Activated T-helper 1 cell treated with anti-CD3 and anti-CD28 coated beads, Interleukin-12 subunit alpha, Interleukin-12 subunit beta, Interleukin-2, Interleukin-4 antibody, amounts not matched to agents 30 ng/mL and 10 ng/mL and 1 ng/mL, durations not matched to agents 14 hours and 24 hours and 36 hours (primary cell): ENCODE results near the gene MKLN1. TPM values are rescaled to one million over a fixed set of nuclear protein-coding genes. Genes with fewer than 3 reads are reported as not detected.
"Not testable (repeated sequence)": the region's sequence is repeated elsewhere in the genome, so short reads cannot be mapped to it uniquely, and the experiment has no call there.

Experiments used
- DNase-seq: peaks from one replicate; pipeline ENCODE4 v3.0.0; 2021; ENCODE audit warnings: low spot score
- H3K27ac Mint-ChIP-seq: one replicate; pipeline ENCODE4 v1.8.0; 2021; ENCODE audit warnings: mild to moderate bottlenecking, mixed read lengths
- H3K27me3 Mint-ChIP-seq: one replicate; pipeline ENCODE4 v1.8.0; 2022; ENCODE audit warnings: mild to moderate bottlenecking, moderate library complexity, mixed read lengths; ENCODE audit not compliant: insufficient read depth
- H3K36me3 Mint-ChIP-seq: one replicate; pipeline ENCODE4 v1.8.0; 2021; ENCODE audit warnings: low read depth, mixed read lengths
- H3K4me1 Mint-ChIP-seq: one replicate; pipeline ENCODE4 v1.8.0; 2021; ENCODE audit warnings: low read depth, mixed read lengths
- H3K4me3 Mint-ChIP-seq: one replicate; pipeline ENCODE4 v1.8.0; 2021; ENCODE audit warnings: mild to moderate bottlenecking, moderate library complexity, mixed read lengths
- H3K9me3 Mint-ChIP-seq: one replicate; pipeline ENCODE4 v1.8.0; 2021; ENCODE audit warnings: mixed read lengths
- intact Hi-C: fragments of 100-400 bp; cut with micrococcal nuclease; formaldehyde crosslinking; loops from one replicate; pipeline ENCODE4 v1.15.1; 2024
- total RNA-seq: library from RNA; stranded (reverse); gene quantifications from 2 replicates; pipeline ENCODE4 v1.2.3, GENCODE V29; 2022

Gene MKLN1
- total RNA-seq, 1 donor from 2014 or later = 34.0 TPM

GRCh38 chr7:131431756-131432155 lies 104.1 kb downstream of the MKLN1 start:
- intact Hi-C loops = no loop called here
- H3K4me3 Mint-ChIP-seq = no peak overlapping the region
- H3K9me3 Mint-ChIP-seq = no peaks in the 10 kb centered on the region
- H3K27ac Mint-ChIP-seq = no peak overlapping the region
- no peak for DNase-seq
- peaks cover 6% of the 10 kb centered on the region for H3K4me1 Mint-ChIP-seq
- H3K27me3 Mint-ChIP-seq = no peaks in the 10 kb centered on the region
- H3K36me3 Mint-ChIP-seq = peaks cover 20% of the 10 kb centered on the region

- Mint-ChIP-seq H3K4me1 (peaks cover 6% of the 10 kb centered on the region), H3K27me3 (no peaks in the 10 kb centered on the region), H3K4me3 (no peak overlapping the region), H3K36me3 (peaks cover 38% of the 10 kb centered on the region), H3K9me3 (peaks cover 5% of the 10 kb centered on the region), H3K27ac (no peak overlapping the region)
- intact Hi-C loops = no loop called here
- no peak for DNase-seq
These were observed 108.7 kb downstream of the MKLN1 start for GRCh38 chr7:131436384-131436783.

GRCh38 chr7:131438969-131439368 lies 111.3 kb downstream of the MKLN1 start:
- peaks cover 43% of the 10 kb centered on the region for H3K36me3 Mint-ChIP-seq
- H3K4me1 Mint-ChIP-seq = peaks cover 6% of the 10 kb centered on the region
- H3K9me3 Mint-ChIP-seq = peaks cover 5% of the 10 kb centered on the region
- H3K27ac Mint-ChIP-seq = no peak overlapping the region
- no peak overlapping the region for H3K4me3 Mint-ChIP-seq
- H3K27me3 Mint-ChIP-seq = no peaks in the 10 kb centered on the region
- DNase-seq = no peak
- intact Hi-C loops = no loop called here

- intact Hi-C loops = no loop called here
- no peaks in the 10 kb centered on the region for H3K27me3 Mint-ChIP-seq
- peaks cover 5% of the 10 kb centered on the region for H3K9me3 Mint-ChIP-seq
- H3K36me3 Mint-ChIP-seq = peaks cover 36% of the 10 kb centered on the region
- H3K4me1 Mint-ChIP-seq = no peaks in the 10 kb centered on the region
- no peak overlapping the region for H3K27ac Mint-ChIP-seq
- DNase-seq = no peak
- no peak overlapping the region for H3K4me3 Mint-ChIP-seq
These were observed 115.8 kb downstream of the MKLN1 start for GRCh38 chr7:131443496-131443895.

GRCh38 chr7:131444683-131445082 lies 117.0 kb downstream of the MKLN1 start:
- no peak for DNase-seq
- intact Hi-C loops = no loop called here
- Mint-ChIP-seq H3K27ac (no peak overlapping the region), H3K4me3 (no peak overlapping the region), H3K36me3 (peaks cover 34% of the 10 kb centered on the region), H3K27me3 (no peaks in the 10 kb centered on the region), H3K9me3 (peaks cover 5% of the 10 kb centered on the region), H3K4me1 (no peaks in the 10 kb centered on the region)

GRCh38 chr7:131449373-131449902 lies 121.8 kb downstream of the MKLN1 start:
- H3K9me3 Mint-ChIP-seq = no peaks in the 10 kb centered on the region
- no peak overlapping the region for H3K27ac Mint-ChIP-seq
- intact Hi-C loops = no loop called here
- H3K27me3 Mint-ChIP-seq = no peaks in the 10 kb centered on the region
- no peak overlapping the region for H3K4me3 Mint-ChIP-seq
- H3K36me3 Mint-ChIP-seq = peaks cover 22% of the 10 kb centered on the region
- no peaks in the 10 kb centered on the region for H3K4me1 Mint-ChIP-seq
- no peak for DNase-seq

- Mint-ChIP-seq H3K27me3 (no peaks in the 10 kb centered on the region), H3K27ac (no peak overlapping the region), H3K9me3 (no peaks in the 10 kb centered on the region), H3K4me1 (no peaks in the 10 kb centered on the region), H3K36me3 (peaks cover 21% of the 10 kb centered on the region), H3K4me3 (no peak overlapping the region)
- no peak for DNase-seq
- intact Hi-C loops = no loop called here
These were observed 126.8 kb downstream of the MKLN1 start for GRCh38 chr7:131454498-131454897.

- H3K27ac Mint-ChIP-seq = no peak overlapping the region
- no peaks in the 10 kb centered on the region for H3K9me3 Mint-ChIP-seq
- no peaks in the 10 kb centered on the region for H3K4me1 Mint-ChIP-seq
- no peak for DNase-seq
- intact Hi-C loops = no loop called here
- peaks cover 21% of the 10 kb centered on the region for H3K36me3 Mint-ChIP-seq
- H3K27me3 Mint-ChIP-seq = no peaks in the 10 kb centered on the region
- no peak overlapping the region for H3K4me3 Mint-ChIP-seq
These were observed 127.3 kb downstream of the MKLN1 start for GRCh38 chr7:131455001-131455400.

- H3K4me3 Mint-ChIP-seq = no peak overlapping the region
- no peaks in the 10 kb centered on the region for H3K9me3 Mint-ChIP-seq
- H3K27me3 Mint-ChIP-seq = no peaks in the 10 kb centered on the region
- H3K27ac Mint-ChIP-seq = no peak overlapping the region
- intact Hi-C loops = no loop called here
- DNase-seq = no peak
- peaks cover 19% of the 10 kb centered on the region for H3K36me3 Mint-ChIP-seq
- H3K4me1 Mint-ChIP-seq = no peaks in the 10 kb centered on the region
These were observed 127.9 kb downstream of the MKLN1 start for GRCh38 chr7:131455546-131455945.

- Mint-ChIP-seq H3K9me3 (no peaks in the 10 kb centered on the region), H3K27ac (no peak overlapping the region), H3K4me1 (no peaks in the 10 kb centered on the region), H3K27me3 (no peaks in the 10 kb centered on the region), H3K36me3 (peaks cover 22% of the 10 kb centered on the region), H3K4me3 (no peak overlapping the region)
- intact Hi-C loops = no loop called here
- DNase-seq = no peak
These were observed 128.7 kb downstream of the MKLN1 start for GRCh38 chr7:131456338-131456737.

- H3K9me3 Mint-ChIP-seq = no peaks in the 10 kb centered on the region
- no peak overlapping the region for H3K4me3 Mint-ChIP-seq
- H3K27ac Mint-ChIP-seq = no peak overlapping the region
- intact Hi-C loops = no loop called here
- peaks cover 24% of the 10 kb centered on the region for H3K36me3 Mint-ChIP-seq
- no peaks in the 10 kb centered on the region for H3K4me1 Mint-ChIP-seq
- no peak for DNase-seq
- H3K27me3 Mint-ChIP-seq = no peaks in the 10 kb centered on the region
These were observed 131.6 kb downstream of the MKLN1 start for GRCh38 chr7:131459256-131459655.

- peaks cover 14% of the 10 kb centered on the region for H3K36me3 Mint-ChIP-seq
- H3K9me3 Mint-ChIP-seq = no peaks in the 10 kb centered on the region
- H3K4me3 Mint-ChIP-seq = no peak overlapping the region
These were observed 134.4 kb downstream of the MKLN1 start for GRCh38 chr7:131462059-131462458.

GRCh38 chr7:131462715-131463114 lies 135.0 kb downstream of the MKLN1 start:
- intact Hi-C loops, H3K27ac Mint-ChIP-seq, H3K4me3 Mint-ChIP-seq, H3K4me1 Mint-ChIP-seq, DNase-seq, H3K9me3 Mint-ChIP-seq, H3K27me3 Mint-ChIP-seq: not testable (repeated sequence)
- H3K36me3 Mint-ChIP-seq = peaks cover 19% of the 10 kb centered on the region

More at GRCh38 chr7:131462059-131462458, 134.4 kb downstream of the MKLN1 start:
- Mint-ChIP-seq H3K27me3 (no peaks in the 10 kb centered on the region), H3K27ac (no peak overlapping the region), H3K4me1 (no peaks in the 10 kb centered on the region)
- no peak for DNase-seq
- intact Hi-C loops = no loop called here

GRCh38 chr7:131466735-131467365 lies 139.2 kb downstream of the MKLN1 start:
- no peak for DNase-seq
- H3K4me3 Mint-ChIP-seq = no peak overlapping the region
- H3K36me3 Mint-ChIP-seq = peaks cover 25% of the 10 kb centered on the region
- no peaks in the 10 kb centered on the region for H3K27me3 Mint-ChIP-seq
- no peaks in the 10 kb centered on the region for H3K4me1 Mint-ChIP-seq
- no peak overlapping the region for H3K27ac Mint-ChIP-seq
- H3K9me3 Mint-ChIP-seq = no peaks in the 10 kb centered on the region
- intact Hi-C loops = no loop called here
